Uterus (tissue), 4 donors: ENCODE results near the gene AIDA. TPM values are rescaled to one million over a fixed set of nuclear protein-coding genes. Genes with fewer than 3 reads are reported as not detected.

Experiments used
- DNase-seq, 2 donors: peaks; one replicate each; pipeline ENCODE4 v3.0.0-alpha.2; 2019 to 2020
- H3K27ac ChIP-seq, 2 donors: fragments of 200-600 bp; sonication (generic); 1 replicate in 1 of 2; 2 replicates in 1 of 2; pipeline ENCODE4 v1.5.1; 2016 to 2018
- H3K27me3 ChIP-seq, 2 donors: fragments of 200-600 bp; sonication (generic); one replicate each; pipeline ENCODE4 v1.5.1; 2018 to 2019; ENCODE audit warnings: control low read depth in 1 of 2
- H3K36me3 ChIP-seq, 2 donors: fragments of 200-600 bp; sonication (generic); one replicate each; pipeline ENCODE4 v1.5.1; 2019; ENCODE audit warnings: control low read depth in 1 of 2
- H3K4me1 ChIP-seq, 2 donors: fragments of 200-600 bp; sonication (generic); one replicate each; pipeline ENCODE4 v1.5.1; 2018 to 2019; ENCODE audit warnings: control low read depth in 1 of 2
- H3K4me3 ChIP-seq, 2 donors: fragments of 200-600 bp; sonication (generic); 1 replicate in 1 of 2; 2 replicates in 1 of 2; pipeline ENCODE4 v1.5.1; 2018 to 2019; ENCODE audit warnings: mild to moderate bottlenecking in 1 of 2
- H3K9me3 ChIP-seq, 2 donors: fragments of 200-600 bp; sonication (generic); one replicate each; pipeline ENCODE4 v1.5.1; 2019; ENCODE audit warnings: control low read depth in 1 of 2
- POLR2A ChIP-seq, 2 donors: fragments of 450-650 bp; IDR thresholded peaks; one replicate each; pipeline ENCODE4 v1.6.1; 2016; ENCODE audit warnings: antibody characterized with exemption in 2 of 2, mild to moderate bottlenecking in 1 of 2, moderate library complexity in 1 of 2
- intact Hi-C: fragments of 100-400 bp; cut with DNase I; formaldehyde crosslinking; loops from one replicate; pipeline ENCODE4 v1.15.1; 2023; ENCODE audit warnings: low total_unique reads
- total RNA-seq, 4 donors: library from RNA; depleted of rRNA in 3 of 4; stranded (reverse); fragments of >200 nt in 3 of 4; gene quantifications; one replicate each; pipeline versions ENCODE4 v1.1.0 to v1.2.4, GENCODE V29; 2014 to 2023
- TF ChIP-seq, protein P1 (sequence below), 4 experiments: fragments of 200-600 bp in 2 of 4; fragments of 450-650 bp in 2 of 4; sonication (generic) in 2 of 4; IDR thresholded peaks; one replicate each; pipeline ENCODE4 v1.5.1; 2016 to 2019; ENCODE audit warnings: antibody characterized with exemption in 4 of 4, mild to moderate bottlenecking in 2 of 4, moderate library complexity in 1 of 4
- donor health status: DM: yes; HTN: yes; CAD: no.

Gene AIDA
- total RNA-seq, 4 donors from 2014 or later = 20.2 to 94.1 (median 74.0) TPM

DNA sequence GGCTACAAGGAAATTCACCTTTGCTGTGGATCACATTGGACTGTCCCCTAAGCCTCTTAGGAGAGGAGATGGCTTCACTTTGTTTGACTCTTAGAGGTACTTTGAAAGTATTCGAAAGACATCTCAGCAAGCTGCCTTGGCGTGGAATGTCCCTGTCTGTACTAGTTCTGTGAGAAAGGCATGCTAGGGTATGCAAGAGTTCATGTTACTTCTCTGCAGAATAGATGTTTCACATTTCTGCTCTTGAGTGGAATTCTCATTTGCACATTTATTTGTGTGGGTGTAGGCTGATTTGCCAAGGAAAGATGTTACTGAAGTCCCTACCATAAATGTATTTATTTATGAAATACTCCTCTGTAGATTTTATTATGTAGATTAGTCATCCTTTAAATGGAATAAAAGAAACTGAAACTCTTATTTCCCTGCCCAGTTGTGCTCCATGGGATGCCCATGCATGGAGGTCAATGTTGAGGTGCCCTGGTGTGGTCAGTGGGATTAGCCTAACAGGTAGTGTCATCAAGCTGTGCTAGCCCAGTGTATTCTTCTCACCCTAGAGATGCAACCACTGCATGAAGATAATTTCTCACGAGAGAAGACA is 80.6 kb downstream of the AIDA start:
- no peaks in the 10 kb centered on the region for H3K27me3 ChIP-seq
- no peaks in the 10 kb centered on the region for H3K36me3 ChIP-seq
- no peak overlapping the region for H3K4me3 ChIP-seq
- intact Hi-C loops = loop anchor here (10.0 kb wide), 1 partner anchor 167 kb away; no protein-coding TSS in a partner anchor
- H3K9me3 ChIP-seq = no peaks in the 10 kb centered on the region
- no peak for TF ChIP-seq POLR2A (IDR thresholded peaks at IDR 0.05)
- TF ChIP-seq, protein P1, sequence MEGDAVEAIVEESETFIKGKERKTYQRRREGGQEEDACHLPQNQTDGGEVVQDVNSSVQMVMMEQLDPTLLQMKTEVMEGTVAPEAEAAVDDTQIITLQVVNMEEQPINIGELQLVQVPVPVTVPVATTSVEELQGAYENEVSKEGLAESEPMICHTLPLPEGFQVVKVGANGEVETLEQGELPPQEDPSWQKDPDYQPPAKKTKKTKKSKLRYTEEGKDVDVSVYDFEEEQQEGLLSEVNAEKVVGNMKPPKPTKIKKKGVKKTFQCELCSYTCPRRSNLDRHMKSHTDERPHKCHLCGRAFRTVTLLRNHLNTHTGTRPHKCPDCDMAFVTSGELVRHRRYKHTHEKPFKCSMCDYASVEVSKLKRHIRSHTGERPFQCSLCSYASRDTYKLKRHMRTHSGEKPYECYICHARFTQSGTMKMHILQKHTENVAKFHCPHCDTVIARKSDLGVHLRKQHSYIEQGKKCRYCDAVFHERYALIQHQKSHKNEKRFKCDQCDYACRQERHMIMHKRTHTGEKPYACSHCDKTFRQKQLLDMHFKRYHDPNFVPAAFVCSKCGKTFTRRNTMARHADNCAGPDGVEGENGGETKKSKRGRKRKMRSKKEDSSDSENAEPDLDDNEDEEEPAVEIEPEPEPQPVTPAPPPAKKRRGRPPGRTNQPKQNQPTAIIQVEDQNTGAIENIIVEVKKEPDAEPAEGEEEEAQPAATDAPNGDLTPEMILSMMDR (IDR thresholded peaks at IDR 0.05) = no peak
- H3K27ac ChIP-seq = no peak overlapping the region
- no peaks in the 10 kb centered on the region for H3K4me1 ChIP-seq
- no peak for DNase-seq

DNA sequence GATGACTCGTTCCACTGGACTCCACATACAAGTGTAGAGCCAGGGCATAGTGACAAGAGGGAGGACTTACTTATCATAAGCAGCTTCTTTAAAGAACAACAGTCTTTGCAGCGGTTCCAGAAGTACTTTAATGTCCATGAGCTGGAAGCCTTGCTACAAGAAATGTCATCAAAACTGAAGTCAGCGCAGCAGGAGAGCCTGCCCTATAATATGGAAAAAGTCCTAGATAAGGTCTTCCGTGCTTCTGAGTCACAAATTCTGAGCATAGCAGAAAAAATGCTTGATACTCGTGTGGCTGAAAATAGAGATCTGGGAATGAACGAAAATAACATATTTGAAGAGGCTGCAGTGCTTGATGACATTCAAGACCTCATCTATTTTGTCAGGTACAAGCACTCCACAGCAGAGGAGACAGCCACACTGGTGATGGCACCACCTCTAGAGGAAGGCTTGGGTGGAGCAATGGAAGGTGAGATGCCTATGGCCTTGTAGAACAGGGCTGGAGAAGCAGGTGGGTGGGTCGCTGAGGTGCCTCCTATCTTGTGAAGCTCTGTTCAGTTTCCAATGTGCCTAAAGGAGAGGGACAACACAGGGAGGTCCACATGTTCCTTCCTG is 82.3 kb downstream of the AIDA start:
- Histone ChIP-seq H3K9me3 (no peaks in the 10 kb centered on the region), H3K4me1 (no peaks in the 10 kb centered on the region), H3K36me3 (no peaks in the 10 kb centered on the region), H3K27ac (no peak overlapping the region), H3K27me3 (no peaks in the 10 kb centered on the region), H3K4me3 (no peak overlapping the region)
- TF ChIP-seq, protein P1 (IDR thresholded peaks at IDR 0.05) = no peak
- TF ChIP-seq POLR2A (IDR thresholded peaks at IDR 0.05) = no peak
- intact Hi-C loops = loop anchor here (10.0 kb wide), 1 partner anchor 165 kb away; no protein-coding TSS in a partner anchor
- DNase-seq = no peak

DNA sequence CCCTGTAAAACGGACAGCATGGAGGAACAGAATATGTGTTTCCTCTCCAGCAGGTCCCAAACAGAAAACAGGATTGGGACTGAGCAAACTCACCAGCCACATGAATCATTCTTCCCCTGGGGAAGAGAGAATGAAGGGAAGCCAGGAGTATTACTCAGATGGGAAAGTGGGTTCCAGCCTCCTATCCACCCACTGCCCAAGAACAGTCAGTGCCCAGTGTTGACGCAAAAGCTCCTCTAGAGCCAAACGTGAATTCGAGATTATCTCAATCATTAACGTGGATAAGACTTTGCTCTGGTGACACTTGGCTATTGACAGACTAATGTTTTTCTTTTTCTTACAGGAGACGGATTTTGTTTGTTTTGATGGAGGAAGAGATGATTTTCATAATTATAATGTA is 85.1 kb downstream of the AIDA start:
- Histone ChIP-seq H3K9me3 (no peaks in the 10 kb centered on the region), H3K4me1 (no peaks in the 10 kb centered on the region), H3K4me3 (no peak overlapping the region), H3K36me3 (no peaks in the 10 kb centered on the region), H3K27me3 (no peaks in the 10 kb centered on the region), H3K27ac (no peak overlapping the region)
- TF ChIP-seq, protein P1 (IDR thresholded peaks at IDR 0.05) = no peak
- no peak for TF ChIP-seq POLR2A (IDR thresholded peaks at IDR 0.05)
- intact Hi-C loops = no loop called here
- DNase-seq = no peak

DNA sequence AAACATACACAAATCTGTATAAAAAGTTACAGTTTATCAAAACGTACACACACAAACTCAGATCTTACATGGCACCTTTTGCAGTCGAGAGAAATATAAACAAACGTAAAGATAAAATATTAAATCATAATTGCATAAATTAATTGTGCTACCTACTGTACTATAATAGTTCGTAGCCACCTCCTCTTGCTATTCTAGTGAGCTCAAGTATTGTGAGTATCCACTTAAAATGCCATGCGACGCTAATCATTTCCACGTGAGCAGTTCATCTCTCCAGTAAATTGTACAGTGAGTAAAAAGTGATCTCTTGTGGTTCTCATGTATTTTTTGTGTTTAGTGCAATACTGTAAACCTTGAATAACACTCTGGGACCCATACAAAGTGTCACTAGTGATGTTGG is 88.1 kb downstream of the AIDA start:
- H3K27me3 ChIP-seq = no peaks in the 10 kb centered on the region
- no peak for DNase-seq
- TF ChIP-seq POLR2A (IDR thresholded peaks at IDR 0.05) = no peak
- TF ChIP-seq, protein P1 (IDR thresholded peaks at IDR 0.05) = no peak
- H3K9me3 ChIP-seq = no peaks in the 10 kb centered on the region
- intact Hi-C loops = no loop called here
- no peak overlapping the region for H3K27ac ChIP-seq
- H3K36me3 ChIP-seq = no peaks in the 10 kb centered on the region
- H3K4me1 ChIP-seq = no peaks in the 10 kb centered on the region
- no peak overlapping the region for H3K4me3 ChIP-seq

DNA sequence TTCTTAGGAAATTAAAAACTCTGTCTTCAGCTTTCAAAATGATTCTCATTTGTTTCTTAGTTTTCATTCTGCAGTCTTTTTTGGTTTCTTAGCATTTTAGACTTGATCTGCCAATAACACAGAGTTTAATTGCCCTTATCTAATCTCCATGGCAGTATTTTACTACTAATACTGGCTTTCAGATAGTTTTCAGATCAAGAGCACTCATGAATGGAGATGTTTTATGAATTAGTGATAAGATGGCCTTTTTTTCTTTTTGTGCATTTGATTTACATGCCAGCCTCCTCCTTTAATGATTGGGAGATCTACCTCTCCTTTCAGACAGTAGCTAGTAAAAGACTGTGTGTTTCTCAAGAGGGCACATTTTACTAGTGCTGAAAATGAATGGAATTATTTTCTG is 88.8 kb downstream of the AIDA start:
- Histone ChIP-seq H3K4me1 (no peaks in the 10 kb centered on the region), H3K36me3 (no peaks in the 10 kb centered on the region), H3K9me3 (no peaks in the 10 kb centered on the region), H3K4me3 (no peak overlapping the region), H3K27ac (no peak overlapping the region), H3K27me3 (no peaks in the 10 kb centered on the region)
- TF ChIP-seq POLR2A (IDR thresholded peaks at IDR 0.05) = no peak
- TF ChIP-seq, protein P1 (IDR thresholded peaks at IDR 0.05) = no peak
- intact Hi-C loops = no loop called here
- DNase-seq = no peak
